ENCODE measurements around the gene LGALS9. TPM values are rescaled to one million over a fixed set of nuclear protein-coding genes. Genes with fewer than 3 reads are reported as not detected.

LGALS9 gene
- polyA plus RNA-seq, 2 of the 4 experiments (the other 2 are of a cell fraction) = 1.2 to 1.5 TPM

DNA sequence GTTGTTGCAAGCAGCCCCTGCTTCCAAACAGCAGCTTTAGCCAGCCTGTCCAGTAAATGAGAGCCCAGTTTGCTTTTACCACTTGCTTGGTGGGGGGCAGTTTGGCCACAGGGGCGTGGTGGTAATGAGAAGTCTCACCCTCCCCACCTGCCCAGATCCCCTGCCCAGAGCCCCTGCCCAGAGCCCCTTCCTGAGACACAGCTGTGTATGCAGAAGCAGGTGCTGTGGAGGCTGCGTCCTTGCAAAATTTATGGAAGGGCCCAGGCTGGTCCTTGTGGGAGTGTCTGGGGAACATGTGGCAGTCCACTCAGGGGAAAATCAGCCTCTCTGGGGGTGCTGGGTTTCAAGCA is 27.6 kb upstream of the LGALS9 start:
- no peak for DNase-seq (ENCODE audit: low read depth in 1 of 2, low spot score in 1 of 2)
- no peak overlapping the region for H3K4me2 ChIP-seq
- peak in 1 of 2 experiments; percentile 15; a peak in 3 of 6 replicates for ATAC-seq
- no peak for TF ChIP-seq KDM5A (IDR thresholded peaks at IDR 0.05)
- no peak for TF ChIP-seq RNF2 (IDR thresholded peaks at IDR 0.05; ENCODE audit: borderline replicate concordance, low read depth)
- no peak for TF ChIP-seq HOXA7 (CRISPR knock-in tag; IDR thresholded peaks at IDR 0.05)
- no peak for TF ChIP-seq SREBF2 (IDR thresholded peaks at IDR 0.05)
- TF ChIP-seq REST (IDR thresholded peaks at IDR 0.05) = no peak
- no peak for TF ChIP-seq KDM1A (IDR thresholded peaks at IDR 0.05; ENCODE audit: low read depth)
- no peak for TF ChIP-seq ZSCAN20 (CRISPR knock-in tag; IDR thresholded peaks at IDR 0.05)
- TF ChIP-seq CHD2 (IDR thresholded peaks at IDR 0.05; ENCODE audit: low read length, partially characterized antibody) = no peak
- TF ChIP-seq EHF (CRISPR knock-in tag; IDR thresholded peaks at IDR 0.05) = no peak
- no peak for TF ChIP-seq PHF8 (IDR thresholded peaks at IDR 0.05; ENCODE audit: borderline replicate concordance, low read depth)
- TF ChIP-seq SMC3 (IDR thresholded peaks at IDR 0.05) = no peak
- TF ChIP-seq USF2 (IDR thresholded peaks at IDR 0.05) = no peak
- no peak for TF ChIP-seq BHLHE40 (IDR thresholded peaks at IDR 0.05; ENCODE audit: low read depth, low read length)
- no peak for TF ChIP-seq POLR2AphosphoS2 (conservative IDR thresholded peaks at IDR 0.05; ENCODE audit: low read length)
- POLR2A ChIA-PET = no interaction called here
- WGBS (ENCODE audit: missing lambda C conversion rate) = 45% methylated on average over 2 of the region's 2 CpGs
- H3K27ac ChIP-seq = no peak overlapping the region
- no peaks in the 10 kb centered on the region for H3K9me3 ChIP-seq
- H3K4me3 ChIP-seq = no peak overlapping the region
- no peak for FAIRE-seq
- H3K4me1 ChIP-seq = peaks cover 20% of the 10 kb centered on the region
- CTCF ChIA-PET = interaction anchor here (0.7 to 25.7 kb wide), 51 partner anchors 11 to 407 kb away, joined by 3 to 575 read pairs (median 5); partner anchors contain the start of gene KSR1

- FAIRE-seq = no peak
- 83% methylated on average over 22 of the region's 22 CpGs for WGBS (ENCODE audit: missing lambda C conversion rate)
- no peak overlapping the region for H3K4me2 ChIP-seq
- TF ChIP-seq, protein P1, sequence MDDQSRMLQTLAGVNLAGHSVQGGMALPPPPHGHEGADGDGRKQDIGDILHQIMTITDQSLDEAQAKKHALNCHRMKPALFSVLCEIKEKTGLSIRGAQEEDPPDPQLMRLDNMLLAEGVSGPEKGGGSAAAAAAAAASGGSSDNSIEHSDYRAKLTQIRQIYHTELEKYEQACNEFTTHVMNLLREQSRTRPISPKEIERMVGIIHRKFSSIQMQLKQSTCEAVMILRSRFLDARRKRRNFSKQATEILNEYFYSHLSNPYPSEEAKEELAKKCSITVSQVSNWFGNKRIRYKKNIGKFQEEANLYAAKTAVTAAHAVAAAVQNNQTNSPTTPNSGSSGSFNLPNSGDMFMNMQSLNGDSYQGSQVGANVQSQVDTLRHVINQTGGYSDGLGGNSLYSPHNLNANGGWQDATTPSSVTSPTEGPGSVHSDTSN (IDR thresholded peaks at IDR 0.05) = no peak
- no peak for TF ChIP-seq FOSL2 (IDR thresholded peaks at IDR 0.05)
- no peak for TF ChIP-seq FOSL2 (CRISPR knock-in tag; IDR thresholded peaks at IDR 0.05)
- TF ChIP-seq HOXB13 (CRISPR knock-in tag; IDR thresholded peaks at IDR 0.05; ENCODE audit: low read depth) = no peak
- no peak for TF ChIP-seq RCOR1 (IDR thresholded peaks at IDR 0.05; ENCODE audit: low read depth, low read length)
- no peak for TF ChIP-seq CBX8 (IDR thresholded peaks at IDR 0.05)
- no peak for TF ChIP-seq MYC (IDR thresholded peaks at IDR 0.05; ENCODE audit: borderline replicate concordance, low read length)
- no peak for TF ChIP-seq BCL3 (IDR thresholded peaks at IDR 0.05)
- no peak for TF ChIP-seq ELK1 (IDR thresholded peaks at IDR 0.05; ENCODE audit: low read depth, low read length)
- TF ChIP-seq HES2 (IDR thresholded peaks at IDR 0.05) = no peak
- TF ChIP-seq SMC3 (IDR thresholded peaks at IDR 0.05) = no peak
- no peak for TF ChIP-seq FOXS1 (CRISPR knock-in tag; IDR thresholded peaks at IDR 0.05)
- no peak for TF ChIP-seq ZSCAN20 (CRISPR knock-in tag; IDR thresholded peaks at IDR 0.05)
- no peak for TF ChIP-seq RARB (CRISPR knock-in tag; IDR thresholded peaks at IDR 0.05)
- H3K27ac ChIP-seq = no peak overlapping the region
- no peak for DNase-seq (ENCODE audit: low read depth in 1 of 2, low spot score in 1 of 2)
- no peak overlapping the region for H3K4me3 ChIP-seq
- POLR2A ChIA-PET = no interaction called here
- CTCF ChIA-PET = interaction anchor here (0.6 to 25.7 kb wide), 47 partner anchors 10 to 379 kb away, joined by 3 to 575 read pairs (median 6); partner anchors contain the start of gene KSR1
- peaks cover 19% of the 10 kb centered on the region for H3K4me1 ChIP-seq
- no peak for ATAC-seq
- no peaks in the 10 kb centered on the region for H3K9me3 ChIP-seq
These were observed 26.9 kb upstream of the LGALS9 start for GRCh38 chr17:27603880-27604794.
